Inflammatory macrophage (primary cell): ENCODE data around the gene NAP1L1.

Source experiments
- DNase-seq, 2 donors: peaks; one replicate each; pipeline ENCODE4 v3.0.0-alpha.2; 2020 to 2022

Gene NAP1L1

DNA sequence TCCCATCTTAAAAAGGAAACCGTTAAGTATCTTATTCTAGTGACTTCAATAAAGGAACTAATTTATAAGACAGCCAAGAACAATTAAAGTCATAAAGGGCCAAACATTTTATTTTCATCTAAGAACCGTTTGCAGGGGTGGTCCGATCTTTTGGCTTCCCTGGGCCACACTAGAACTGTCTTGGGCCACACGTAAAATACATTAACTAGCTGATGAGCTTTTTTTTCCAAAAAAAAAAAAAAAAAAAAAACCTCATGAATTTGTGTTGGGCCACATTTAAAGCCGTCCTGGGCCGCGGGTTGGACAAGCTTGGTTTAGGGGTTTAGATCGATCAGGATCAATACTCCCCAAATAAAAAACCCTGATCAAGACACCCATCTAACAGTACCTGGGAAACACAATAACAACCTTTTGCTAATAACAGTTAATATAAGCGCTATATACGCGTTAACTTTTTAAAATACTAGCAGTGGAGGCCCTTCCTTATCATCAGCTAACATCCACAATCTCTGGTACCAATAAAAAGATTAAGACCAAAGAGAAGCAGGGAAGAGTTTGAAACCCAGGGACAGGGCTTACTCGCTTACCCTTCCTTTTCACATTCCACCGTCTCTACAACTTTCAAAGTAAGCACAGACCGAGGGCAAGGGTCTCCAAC is 1.1 kb downstream of the NAP1L1 start:
- DNase-seq: no peak

- no peak for DNase-seq
Observed at GRCh38 chr12:76081909-76082308, 2.6 kb downstream of the NAP1L1 start.

- DNase-seq: no peak
Observed at GRCh38 chr12:76080729-76081415, 3.6 kb downstream of the NAP1L1 start.

DNA sequence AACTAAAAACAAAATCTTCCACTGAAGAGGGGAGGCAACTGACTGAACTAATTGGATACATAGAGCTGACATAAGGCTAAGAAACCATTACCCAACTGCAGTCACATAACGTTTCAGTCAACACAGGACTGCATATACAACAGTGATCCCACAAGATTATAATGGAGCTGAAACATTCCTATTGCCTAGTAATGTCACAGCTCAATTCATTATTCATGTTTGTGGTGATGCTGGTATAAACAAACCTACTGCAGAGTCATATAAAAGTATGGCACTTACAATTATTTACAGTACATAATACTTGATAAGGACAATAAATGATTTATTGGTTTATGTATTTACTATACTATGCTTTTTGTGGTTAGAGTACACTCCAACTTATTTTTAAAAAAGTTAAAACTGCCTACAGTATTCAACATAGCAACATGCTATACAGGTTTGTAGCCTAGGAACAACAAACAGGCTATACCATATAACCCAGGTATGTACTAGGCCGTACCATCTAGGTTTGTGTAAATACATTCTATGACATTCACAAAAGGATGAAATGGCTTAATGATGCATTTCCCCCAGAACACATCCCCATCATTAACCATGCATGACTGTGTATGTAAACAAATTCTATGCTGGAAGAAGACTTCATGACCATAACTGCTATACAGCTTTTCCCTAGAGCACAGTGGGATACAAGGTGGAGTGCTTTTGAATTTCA is 4.3 kb downstream of the NAP1L1 start:
- DNase-seq: no peak

- DNase-seq: no peak
Observed at GRCh38 chr12:76078748-76079147, 5.7 kb downstream of the NAP1L1 start.

DNA sequence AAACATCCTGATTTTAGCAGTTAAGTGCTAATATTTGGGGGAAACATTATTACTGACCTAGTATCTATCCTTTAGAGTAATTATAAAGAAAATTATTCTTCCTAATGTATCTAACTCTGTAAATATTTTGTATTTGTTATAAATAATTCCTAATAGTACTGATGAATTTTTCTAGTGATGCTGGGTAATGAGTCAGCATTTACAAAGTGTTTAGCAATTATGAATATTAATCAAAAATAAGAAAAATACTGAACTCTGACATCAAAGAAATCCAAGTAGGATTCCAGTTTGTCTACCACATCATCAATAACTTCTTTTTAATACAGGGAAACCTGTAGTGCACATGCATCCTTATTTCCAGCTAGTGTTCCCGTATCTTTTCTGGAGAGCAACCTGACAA is 9.0 kb downstream of the NAP1L1 start:
- no peak for DNase-seq

GRCh38 chr12:76074701-76075336 is 9.7 kb downstream of the NAP1L1 start:
- DNase-seq: no peak

DNA sequence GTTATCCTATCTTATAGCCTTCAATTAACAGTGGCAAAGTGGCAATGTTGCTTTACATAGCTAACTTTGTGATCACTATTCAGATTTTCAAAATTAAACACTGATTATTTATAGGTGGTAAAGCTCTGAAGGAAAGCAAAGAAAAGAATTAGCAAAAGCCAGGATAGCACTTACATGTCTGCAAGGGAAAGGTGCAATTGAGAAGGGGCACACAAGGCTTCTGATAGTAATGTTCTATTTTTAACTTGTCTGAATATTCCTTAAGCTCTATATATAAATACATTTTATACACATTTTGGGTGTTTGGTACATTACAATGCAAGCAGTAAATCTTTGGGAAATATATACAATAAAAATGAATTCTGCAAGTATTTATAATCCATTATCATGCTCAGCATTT is 10.9 kb downstream of the NAP1L1 start:
- no peak for DNase-seq

- no peak for DNase-seq
Observed at GRCh38 chr12:76072568-76072967, 11.9 kb downstream of the NAP1L1 start.

DNA sequence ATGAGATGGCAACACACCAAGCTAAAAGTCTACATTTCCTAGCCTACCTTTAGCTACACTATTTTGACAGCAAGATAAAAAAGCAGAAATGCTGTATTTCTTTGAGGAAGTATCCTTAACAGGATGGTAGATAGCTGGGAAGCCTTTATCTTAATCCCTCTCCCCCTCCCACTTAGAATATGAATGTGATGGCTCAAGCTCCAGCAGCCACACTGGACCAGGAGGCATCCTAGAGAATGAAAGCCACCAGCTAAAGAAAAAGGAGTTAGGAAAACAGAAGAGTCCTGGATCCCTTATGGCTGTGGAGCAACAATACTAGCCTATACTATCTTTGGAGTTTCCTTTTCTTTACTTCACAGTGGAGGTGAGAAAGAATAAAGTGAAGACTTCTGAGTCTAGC is 15.1 kb downstream of the NAP1L1 start:
- no peak for DNase-seq

DNA sequence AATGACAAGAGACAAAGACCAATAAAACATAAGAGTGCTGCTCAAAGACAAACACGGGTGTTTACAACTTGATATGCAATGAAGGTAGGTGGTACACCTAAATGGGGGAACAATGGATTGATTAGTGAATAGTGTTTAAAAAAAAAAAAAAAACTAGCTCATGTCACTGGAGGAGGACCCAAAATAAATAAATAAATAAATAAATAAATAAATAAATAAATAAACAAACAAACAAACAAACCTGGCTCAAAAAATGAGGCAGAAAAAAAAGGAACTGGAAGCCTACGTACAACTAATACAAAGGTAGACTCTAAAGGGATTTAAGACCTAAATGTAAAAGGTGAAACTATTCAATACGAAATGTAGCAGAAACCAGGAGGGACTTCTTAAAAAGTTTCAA is 18.6 kb downstream of the NAP1L1 start:
- DNase-seq: no peak

GRCh38 chr12:76064904-76065303 is 19.6 kb downstream of the NAP1L1 start:
- DNase-seq: no peak

DNA sequence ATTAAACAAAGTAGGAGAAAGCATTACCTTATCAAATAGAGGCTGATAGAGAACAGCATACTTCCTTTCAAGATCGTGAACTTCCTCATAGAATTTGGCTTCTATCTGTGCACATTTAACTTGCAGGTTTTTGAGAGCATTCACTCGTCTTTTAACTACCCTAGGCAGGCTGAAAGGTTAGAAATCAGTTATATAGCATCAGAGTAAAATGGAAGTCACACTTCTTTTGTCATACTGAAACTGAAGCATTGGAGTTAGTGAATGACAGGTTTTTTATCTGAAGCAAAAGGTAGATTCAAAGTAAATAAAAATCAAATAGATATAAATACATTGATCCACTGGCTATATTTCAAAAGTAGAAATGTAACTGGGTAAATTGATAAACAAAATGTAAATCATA is 24.4 kb downstream of the NAP1L1 start:
- DNase-seq: no peak

- DNase-seq: no peak
Observed at GRCh38 chr12:76057326-76057725, 27.2 kb downstream of the NAP1L1 start.

DNA sequence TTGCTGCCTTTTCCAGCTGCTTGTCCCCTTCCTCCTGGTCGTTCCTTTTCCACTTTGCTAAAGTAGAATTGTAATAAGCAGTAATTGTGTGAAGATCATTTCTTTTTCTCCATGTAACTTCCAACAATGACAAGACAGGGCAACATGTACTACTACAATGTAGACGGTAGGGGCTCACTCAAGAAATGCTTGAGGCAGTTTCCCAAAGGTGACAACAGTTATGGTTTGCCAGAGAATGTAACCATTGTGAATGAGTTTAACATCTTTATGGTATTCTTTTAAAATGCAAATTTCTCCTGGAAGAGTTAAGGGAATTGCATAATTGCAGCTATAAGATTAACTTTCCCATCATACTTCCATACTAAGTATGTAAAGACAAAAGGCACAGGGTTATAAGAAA is 29.1 kb downstream of the NAP1L1 start:
- DNase-seq: no peak

- no peak for DNase-seq
Observed at GRCh38 chr12:76049575-76050251, 34.8 kb downstream of the NAP1L1 start.

- no peak for DNase-seq
Observed at GRCh38 chr12:76047742-76048141, 36.7 kb downstream of the NAP1L1 start.

GRCh38 chr12:76047060-76047459 is 37.4 kb downstream of the NAP1L1 start:
- DNase-seq: no peak

GRCh38 chr12:76043377-76043776 is 41.1 kb downstream of the NAP1L1 start:
- DNase-seq: no peak

GRCh38 chr12:76042147-76042546 is 42.3 kb downstream of the NAP1L1 start:
- no peak for DNase-seq

DNA sequence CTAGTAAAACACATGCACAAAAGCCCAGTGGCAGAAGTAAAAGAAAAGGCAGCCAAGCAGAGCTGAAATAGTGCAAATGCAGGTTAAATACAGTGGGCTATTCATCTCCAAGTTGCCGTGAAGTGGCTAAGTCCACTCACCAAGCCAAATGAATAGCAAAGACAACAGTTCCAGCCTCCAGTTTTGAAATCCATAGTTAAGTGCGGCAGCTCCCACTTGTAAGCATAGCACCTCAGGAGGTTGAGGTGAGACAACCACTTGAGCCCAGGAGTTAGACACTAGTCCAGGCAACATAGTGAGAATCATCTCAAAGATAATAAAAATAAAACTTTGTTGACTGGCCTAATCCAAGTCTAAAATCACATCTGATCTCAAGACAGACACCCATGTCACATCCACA is 43.1 kb downstream of the NAP1L1 start:
- no peak for DNase-seq

DNA sequence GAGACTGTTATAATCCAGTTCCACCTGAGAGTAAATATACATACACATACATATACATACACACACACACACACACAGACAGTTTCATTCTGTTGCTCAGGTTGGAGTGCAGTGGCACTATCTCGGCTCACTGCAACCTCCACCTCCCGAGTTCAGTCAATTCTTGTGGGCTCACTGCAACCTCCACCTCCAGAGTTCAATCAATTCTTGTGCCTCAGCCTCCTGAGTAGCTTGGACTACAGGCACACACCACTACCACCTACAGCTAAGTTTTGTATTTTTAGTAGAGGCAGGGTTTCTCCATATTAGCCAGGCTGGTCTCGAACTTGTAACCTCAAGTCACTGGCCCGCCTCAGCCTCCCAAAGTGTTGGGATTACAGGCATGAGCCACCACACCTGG is 44.0 kb downstream of the NAP1L1 start:
- no peak for DNase-seq

GRCh38 chr12:76038176-76038575 is 46.3 kb downstream of the NAP1L1 start:
- DNase-seq: no peak
